Left cardiac atrium (tissue), 4 donors: ENCODE results near the gene ABLIM2. TPM values are rescaled to one million over a fixed set of nuclear protein-coding genes. Genes with fewer than 3 reads are reported as not detected.
A peak's percentile ranks its signal among the peaks of the same experiment; 100 is the strongest.

Source experiments
- ATAC-seq, 2 donors: fragments of 200-7000 bp; cut with Tn5 transposase; one replicate each; pipeline ENCODE4 v1.9.1; 2020; ENCODE audit warnings: mild to moderate bottlenecking in 2 of 2, moderate library complexity in 2 of 2
- DNase-seq: peaks from one replicate; pipeline ENCODE4 v3.0.0-alpha.2; 2020
- intact Hi-C, 2 donors: fragments of 100-400 bp; cut with DNase I; formaldehyde crosslinking; loops; one replicate each; pipeline versions ENCODE4 v1.14.1 to v1.15.1; 2022 to 2023
- total RNA-seq, 2 donors: library from RNA; stranded (reverse); fragmentation: NEBNext Ultra II Directional; extraction: Animal tissue kit (Norgen Biotek cat#: 25700); gene quantifications; one replicate each; pipeline ENCODE4 v1.2.1, GENCODE V29; 2021
- donor health status: DM: no; HTN: yes; CAD: no.
- donor health status: DM: no; HTN: yes; CAD: no; lungs with severe emphysema.
- donor health status: DM: yes; HTN: yes; CAD: no.
- donor health status: Dilated cardiomyopathy.

The ABLIM2 gene
- total RNA-seq, 2 donors from 2014 or later, result 14.3 to 23.1 TPM

DNA sequence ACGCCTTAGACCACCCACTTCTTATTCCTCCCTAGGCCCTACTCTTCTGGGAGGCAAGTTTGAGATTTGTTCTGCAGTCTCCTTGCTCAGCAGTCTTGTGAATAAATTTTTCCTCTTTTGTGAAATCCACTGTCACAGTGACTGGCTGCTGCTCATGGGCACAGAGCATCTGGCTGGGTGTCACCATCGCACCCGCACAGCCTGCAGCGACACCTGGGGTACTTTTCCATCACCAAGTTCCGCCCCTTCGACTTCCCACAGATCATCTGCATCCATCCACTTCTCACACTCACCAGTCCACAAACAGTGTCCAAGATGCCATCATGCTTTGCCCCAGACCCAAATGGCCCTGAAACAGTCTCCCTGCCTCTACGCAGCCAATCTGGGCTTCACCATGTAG is 182.6 kb downstream of the ABLIM2 start:
- intact Hi-C loops, result no loop called here
- DNase-seq (no peak), ATAC-seq (no peak)

DNA sequence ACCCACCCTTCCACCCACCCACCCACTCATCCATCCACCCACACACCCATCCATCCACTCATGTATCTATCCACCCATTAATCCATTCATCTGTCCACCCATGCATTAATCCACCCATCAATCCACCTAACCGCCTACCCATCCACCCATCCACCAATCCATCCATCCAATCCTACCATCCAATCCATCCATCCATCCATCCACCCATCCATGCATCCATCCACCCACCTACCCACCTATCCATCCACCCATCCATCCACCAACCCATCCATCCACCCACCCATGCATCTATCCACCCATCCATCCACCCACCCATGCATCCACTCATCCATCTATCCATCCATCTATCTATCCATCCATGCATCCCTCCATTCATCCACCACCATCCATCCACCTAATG is 184.2 kb downstream of the ABLIM2 start:
- intact Hi-C loops, result no loop called here
- ATAC-seq (no peak), DNase-seq (no peak)

- ATAC-seq (no peak), DNase-seq (no peak)
- intact Hi-C loops, result no loop called here
Measured at GRCh38 chr4:7973545-7973981, 185.1 kb downstream of the ABLIM2 start.

DNA sequence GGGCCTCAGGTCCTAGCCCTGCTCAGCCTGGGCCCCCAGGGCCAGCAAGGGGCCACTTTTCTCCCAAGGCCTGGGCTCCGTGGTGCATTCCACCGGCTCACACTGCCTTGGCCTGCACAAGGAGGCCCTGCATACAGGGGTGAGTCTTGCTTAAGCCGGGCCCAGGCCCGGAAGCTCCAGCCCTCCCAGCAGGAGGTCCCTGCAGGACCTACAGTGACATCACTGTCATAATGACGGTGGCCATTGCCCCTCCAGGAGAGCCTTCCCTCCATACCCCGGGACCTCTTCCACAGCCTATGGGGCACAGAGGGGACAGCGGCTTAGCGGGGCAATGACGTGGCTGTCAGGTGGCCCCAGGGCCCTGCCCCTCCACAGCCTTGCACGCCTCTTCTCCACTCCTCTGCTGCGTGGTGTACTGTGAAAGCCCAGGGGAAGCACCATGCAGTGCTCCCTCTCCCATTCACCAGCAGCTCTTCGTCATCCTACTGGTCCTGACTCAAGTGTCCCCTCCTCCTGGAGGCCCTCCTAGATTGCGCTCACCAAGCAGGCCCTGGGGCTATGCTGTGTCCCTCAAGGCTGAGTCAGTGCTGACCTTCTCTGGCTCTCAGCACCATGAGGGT is 186.6 kb downstream of the ABLIM2 start:
- ATAC-seq (no peak), DNase-seq (no peak)
- intact Hi-C loops, result no loop called here

DNA sequence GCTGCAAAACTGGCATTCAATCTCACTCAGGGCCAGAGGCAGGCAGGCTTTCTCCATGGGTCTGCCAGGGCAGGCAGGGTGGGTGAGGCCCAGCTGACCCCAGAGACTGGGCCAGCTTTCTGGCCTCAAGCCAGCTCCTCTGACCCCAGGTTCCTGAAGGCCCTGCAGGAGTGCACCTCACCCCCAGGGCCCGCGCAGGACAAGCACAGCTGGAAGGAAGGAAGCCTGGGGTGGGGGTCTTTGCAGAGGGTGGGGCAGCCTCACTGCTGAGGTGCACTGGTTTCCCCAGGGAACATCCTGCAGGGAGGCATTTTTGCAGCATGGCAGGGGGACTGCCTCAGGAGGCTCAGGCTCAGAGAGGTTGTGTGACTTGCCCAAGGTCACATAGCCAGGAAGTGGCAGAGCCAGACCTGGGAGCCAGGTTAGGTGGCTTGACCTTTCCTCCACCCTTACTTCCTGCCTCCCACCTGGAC is 187.4 kb downstream of the ABLIM2 start:
- ATAC-seq, result no peak
- intact Hi-C loops, result no loop called here

DNA sequence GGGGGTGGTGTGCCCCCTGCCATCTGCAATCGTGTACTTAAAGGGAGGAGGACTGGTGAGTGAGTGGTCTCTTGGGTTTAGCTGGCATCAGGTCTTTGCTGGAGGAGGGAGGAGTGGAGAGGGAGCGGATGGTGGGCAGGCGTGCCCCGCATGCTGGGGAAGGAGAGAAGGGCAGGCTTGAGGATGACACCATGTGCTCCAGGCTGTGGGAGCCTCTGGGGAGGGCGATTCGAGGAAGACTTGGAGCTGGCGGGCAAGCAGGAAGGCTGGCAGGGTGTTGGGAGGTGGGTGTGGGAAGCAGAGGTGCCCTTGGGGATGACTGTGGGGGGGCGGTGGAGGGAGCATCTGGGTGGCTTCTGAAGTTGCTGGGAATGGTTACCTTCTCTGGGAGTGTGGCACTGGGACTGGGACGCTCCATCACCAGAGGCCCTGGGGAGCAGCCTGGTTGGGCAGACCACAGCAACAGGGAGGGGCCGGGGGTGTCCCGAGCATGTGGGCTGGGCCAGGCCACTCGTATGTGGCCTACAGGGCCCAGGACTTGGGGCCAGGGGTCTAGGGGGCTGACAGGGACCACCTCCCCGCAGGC is 188.2 kb downstream of the ABLIM2 start:
- DNase-seq (no peak), ATAC-seq (peak; percentile 7 to 10)
- intact Hi-C loops, result no loop called here

More for the DNA sequence above, 187.4 kb downstream of the ABLIM2 start:
- DNase-seq, result no peak

- ATAC-seq (no peak), DNase-seq (peak; percentile 50)
- intact Hi-C loops, result no loop called here
Measured at GRCh38 chr4:7968262-7968896, 190.2 kb downstream of the ABLIM2 start.

GRCh38 chr4:7967501-7968261 is 190.9 kb downstream of the ABLIM2 start:
- intact Hi-C loops, result no loop called here
- peak in 1 of 2 donors; percentile 23 for ATAC-seq

DNA sequence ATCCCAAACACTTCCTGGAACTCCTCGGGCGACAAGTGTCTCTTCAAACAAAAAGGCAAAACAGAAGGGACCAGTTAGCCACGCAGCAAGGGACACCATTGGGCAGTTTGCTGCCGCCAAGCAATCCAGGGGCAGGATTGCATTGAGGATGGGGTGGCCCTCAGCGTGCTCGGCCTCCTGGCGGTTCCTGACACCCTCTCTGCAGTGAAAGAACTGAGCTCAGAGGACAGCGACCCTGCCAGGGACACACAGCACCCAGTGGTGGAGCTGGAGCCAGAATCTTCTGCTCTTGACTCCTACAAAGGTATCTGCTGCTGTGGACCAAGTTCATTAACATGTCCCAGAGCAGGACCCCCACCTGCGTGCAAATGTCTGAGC is 191.6 kb downstream of the ABLIM2 start:
- no peak for ATAC-seq
- intact Hi-C loops, result no loop called here
- DNase-seq, result no peak

More at GRCh38 chr4:7967501-7968261, 190.9 kb downstream of the ABLIM2 start:
- DNase-seq, result no peak

- DNase-seq (no peak), ATAC-seq (no peak)
- intact Hi-C loops, result no loop called here
Measured at GRCh38 chr4:7966281-7967062, 192.1 kb downstream of the ABLIM2 start.

GRCh38 chr4:7964890-7965662 is 193.5 kb downstream of the ABLIM2 start:
- peak; percentile 19 to 20 for ATAC-seq
- intact Hi-C loops, result no loop called here
- DNase-seq, result peak; percentile 59

- DNase-seq (no peak), ATAC-seq (no peak)
- intact Hi-C loops, result no loop called here
Measured at GRCh38 chr4:7964459-7964858, 194.2 kb downstream of the ABLIM2 start.

DNA sequence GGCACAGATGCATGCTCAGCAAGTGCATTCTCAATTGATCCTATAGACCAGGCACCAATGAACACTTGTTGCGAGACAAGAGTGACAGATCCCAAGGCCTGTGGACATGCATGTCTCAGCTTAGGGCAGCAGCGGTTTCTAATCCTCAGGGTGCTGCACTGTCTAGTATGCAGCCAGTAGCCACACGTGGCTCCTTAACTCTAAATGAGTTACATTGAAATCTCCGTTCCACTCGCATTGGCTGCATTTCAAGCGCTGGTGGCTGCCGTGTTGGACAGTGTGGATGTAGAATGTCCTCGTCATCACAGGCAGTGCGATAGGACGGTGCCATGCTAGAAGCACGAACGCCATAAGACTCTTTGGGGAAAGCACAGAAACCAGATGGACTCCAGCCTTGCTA is 194.9 kb downstream of the ABLIM2 start:
- intact Hi-C loops, result no loop called here
- DNase-seq, result no peak
- no peak for ATAC-seq

- intact Hi-C loops, result no loop called here
- no peak for DNase-seq
Measured at GRCh38 chr4:7962609-7963508, 195.8 kb downstream of the ABLIM2 start.

GRCh38 chr4:7960790-7961655 is 197.6 kb downstream of the ABLIM2 start:
- intact Hi-C loops, result no loop called here
- ATAC-seq, result peak in 1 of 2 donors; percentile 56
- no peak for DNase-seq

More at GRCh38 chr4:7962609-7963508, 195.8 kb downstream of the ABLIM2 start:
- no peak for ATAC-seq

- DNase-seq (no peak), ATAC-seq (peak in 1 of 2 donors; percentile 59)
- intact Hi-C loops, result no loop called here
Measured at GRCh38 chr4:7960017-7960789, 198.4 kb downstream of the ABLIM2 start.
